HEK293T (cell line): ENCODE measurements around the gene MYH10.

Experiments used
- CTCF ChIA-PET: fragments of 350-600 bp; formaldehyde crosslinking; extraction: SDS; loops from one replicate; lab custom pipeline; 2021; ENCODE audit warnings: antibody characterized with exemption, inconsistent platforms; lab: Yijun Ruan, JAX
- POLR2A ChIA-PET: fragments of 350-600 bp; formaldehyde crosslinking; extraction: SDS; loops from one replicate; lab custom pipeline; 2020; ENCODE audit warnings: antibody characterized with exemption, inconsistent platforms; lab: Yijun Ruan, JAX
- DNase-seq: peaks from one replicate; pipeline ENCODE4 v3.0.0; 2012; ENCODE audit warnings: mixed read lengths; ENCODE audit errors: extremely low spot score
- ARNT ChIP-seq: fragments of 450-650 bp; IDR thresholded peaks from 2 replicates; pipeline ENCODE4 v1.6.1; 2017; ENCODE audit warnings: mild to moderate bottlenecking
- BHLHE40 ChIP-seq: fragments of 450-650 bp; IDR thresholded peaks from 2 replicates; pipeline ENCODE4 v1.6.1; 2016; ENCODE audit warnings: mild to moderate bottlenecking, moderate library complexity, borderline replicate concordance
- CTBP1 ChIP-seq: fragments of 450-650 bp; IDR thresholded peaks from 2 replicates; pipeline ENCODE4 v1.6.1; 2016; ENCODE audit warnings: borderline replicate concordance
- ELF4 ChIP-seq: fragments of 450-650 bp; IDR thresholded peaks from 2 replicates; pipeline ENCODE4 v1.6.1; 2017; ENCODE audit warnings: antibody characterized with exemption
- FOXA1 ChIP-seq: fragments of 450-650 bp; IDR thresholded peaks from 2 replicates; pipeline ENCODE4 v1.6.1; 2016; ENCODE audit warnings: mild to moderate bottlenecking
- FOXK2 ChIP-seq: fragments of 450-650 bp; IDR thresholded peaks from 2 replicates; pipeline ENCODE4 v1.6.1; 2016; ENCODE audit warnings: mild to moderate bottlenecking
- FOXM1 ChIP-seq: fragments of 450-650 bp; IDR thresholded peaks from 2 replicates; pipeline ENCODE4 v1.6.1; 2017; ENCODE audit warnings: mild to moderate bottlenecking, borderline replicate concordance
- HDGF ChIP-seq: fragments of 450-650 bp; IDR thresholded peaks from 2 replicates; pipeline ENCODE4 v1.6.1; 2017; ENCODE audit warnings: antibody characterized with exemption, borderline replicate concordance
- L3MBTL2 ChIP-seq: fragments of 450-650 bp; conservative IDR thresholded peaks from 2 replicates; pipeline ENCODE4 v1.6.1; 2016; ENCODE audit warnings: mild to moderate bottlenecking
- LEF1 ChIP-seq: fragments of 450-650 bp; IDR thresholded peaks from 2 replicates; pipeline ENCODE4 v1.6.1; 2017; ENCODE audit warnings: mild to moderate bottlenecking, borderline replicate concordance
- SP1 ChIP-seq: fragments of 450-650 bp; IDR thresholded peaks from 2 replicates; pipeline ENCODE4 v1.6.1; 2017
- SUZ12 ChIP-seq: fragments of 450-650 bp; IDR thresholded peaks from 2 replicates; pipeline ENCODE4 v1.6.1; 2016; ENCODE audit warnings: mild to moderate bottlenecking
- TARDBP ChIP-seq: fragments of 450-650 bp; IDR thresholded peaks from 2 replicates; pipeline ENCODE4 v1.6.1; 2016
- ZNF384 ChIP-seq: fragments of 450-650 bp; IDR thresholded peaks from 2 replicates; pipeline ENCODE4 v1.6.1; 2016
- TF ChIP-seq, protein P1 (sequence below): fragments of 450-650 bp; IDR thresholded peaks from 2 replicates; pipeline ENCODE4 v1.6.1; 2016

MYH10 gene

DNA sequence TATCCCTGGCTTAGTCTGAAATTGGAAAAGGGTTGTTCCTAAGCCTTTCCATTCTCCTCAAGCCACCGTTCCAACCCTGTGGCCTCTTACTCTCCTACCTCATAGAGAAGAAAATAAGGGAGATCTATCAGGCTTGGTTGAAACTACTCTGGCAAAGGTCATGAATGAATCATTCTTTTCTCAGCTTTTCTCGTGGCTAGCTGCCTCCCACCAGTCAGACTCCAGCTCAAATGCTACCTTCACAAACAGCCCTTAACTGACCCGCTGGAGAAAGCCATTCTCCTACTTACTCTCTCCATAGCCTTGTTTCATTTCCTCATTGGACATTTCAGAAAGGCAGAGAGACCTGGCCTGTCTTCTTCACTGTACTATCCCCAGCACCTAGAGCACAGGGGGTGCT is 8.9 kb downstream of the MYH10 start:
- ChIA-PET CTCF (interaction anchor here (0.6 kb wide), 1 partner anchor 20 kb away, joined by 4 read pairs; no protein-coding TSS in a partner anchor), POLR2A (interaction anchor here (0.7 to 0.8 kb wide), 3 partner anchors 10 to 240 kb away, joined by 3 read pairs; no protein-coding TSS in a partner anchor)
- TF ChIP-seq ARNT (no peak), FOXM1 (no peak)
- DNase-seq = no peak

DNA sequence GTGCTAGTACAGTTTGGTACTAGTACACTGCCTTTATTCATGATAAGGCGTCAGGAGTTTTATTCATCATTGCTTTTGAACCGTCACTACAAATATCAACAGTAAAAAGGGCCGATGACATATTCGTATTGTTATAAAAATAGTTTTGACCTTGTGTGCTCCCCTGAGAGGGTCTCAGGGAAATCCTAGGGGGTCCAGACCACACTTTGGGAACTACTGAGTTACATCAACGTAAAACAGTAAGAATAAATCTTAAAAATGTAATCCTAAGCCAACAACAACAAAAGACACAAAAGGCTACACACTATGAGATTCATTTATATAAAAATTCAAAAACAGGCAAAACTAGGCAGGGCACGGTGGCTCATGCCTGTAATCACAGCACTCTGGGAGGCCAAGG is 11.2 kb downstream of the MYH10 start:
- POLR2A ChIA-PET = no interaction called here
- TF ChIP-seq L3MBTL2 (no peak), TARDBP (no peak)
- CTCF ChIA-PET = no interaction called here
- no peak for DNase-seq

DNA sequence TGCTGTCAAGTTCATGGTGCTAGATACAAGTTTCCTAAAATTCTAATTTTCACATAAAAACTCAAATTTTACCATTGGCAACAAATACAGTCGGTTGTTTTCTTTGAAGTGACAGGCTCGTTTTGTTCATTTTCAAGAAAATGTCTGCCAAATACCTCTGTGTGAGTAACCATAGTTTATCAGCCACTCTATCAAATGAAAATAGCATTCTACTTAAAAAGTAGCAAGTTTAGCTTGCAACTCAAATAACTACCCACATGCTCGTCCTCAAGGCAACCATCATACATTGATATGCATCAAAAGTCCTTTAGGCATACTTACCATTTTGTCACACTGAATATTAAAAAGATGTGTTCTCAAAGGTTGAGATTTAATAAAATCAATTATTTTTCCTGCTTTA is 11.7 kb downstream of the MYH10 start:
- no peak for TF ChIP-seq FOXA1
- TF ChIP-seq FOXK2 = no peak
- TF ChIP-seq ELF4 = no peak
- no peak for TF ChIP-seq FOXM1
- no peak for TF ChIP-seq LEF1
- TF ChIP-seq L3MBTL2 = no peak
- POLR2A ChIA-PET = no interaction called here
- DNase-seq = no peak
- CTCF ChIA-PET = no interaction called here

DNA sequence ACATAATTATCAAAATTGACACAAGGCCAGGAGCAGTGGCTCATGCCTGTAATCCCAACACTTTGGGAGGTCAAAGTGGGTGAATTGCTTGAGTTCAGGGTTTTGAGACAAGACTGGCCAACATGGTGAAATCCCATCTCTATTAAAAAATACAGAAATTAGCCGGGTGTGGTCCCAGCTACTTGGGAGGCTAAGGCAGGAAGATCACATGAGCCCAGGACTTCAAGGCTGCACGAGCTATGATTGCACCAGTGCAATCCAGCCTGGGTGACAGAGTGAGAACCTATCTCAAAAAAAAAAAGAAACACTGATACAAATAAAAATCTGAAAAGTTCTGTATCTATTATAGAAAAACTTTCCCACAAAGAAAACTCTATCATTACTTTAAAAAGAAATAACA is 15.5 kb downstream of the MYH10 start:
- no peak for DNase-seq
- TF ChIP-seq, protein P1, sequence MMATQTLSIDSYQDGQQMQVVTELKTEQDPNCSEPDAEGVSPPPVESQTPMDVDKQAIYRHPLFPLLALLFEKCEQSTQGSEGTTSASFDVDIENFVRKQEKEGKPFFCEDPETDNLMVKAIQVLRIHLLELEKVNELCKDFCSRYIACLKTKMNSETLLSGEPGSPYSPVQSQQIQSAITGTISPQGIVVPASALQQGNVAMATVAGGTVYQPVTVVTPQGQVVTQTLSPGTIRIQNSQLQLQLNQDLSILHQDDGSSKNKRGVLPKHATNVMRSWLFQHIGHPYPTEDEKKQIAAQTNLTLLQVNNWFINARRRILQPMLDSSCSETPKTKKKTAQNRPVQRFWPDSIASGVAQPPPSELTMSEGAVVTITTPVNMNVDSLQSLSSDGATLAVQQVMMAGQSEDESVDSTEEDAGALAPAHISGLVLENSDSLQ = no peak
- TF ChIP-seq FOXA1 (no peak), TARDBP (no peak), ELF4 (no peak), FOXK2 (no peak), L3MBTL2 (no peak), ZNF384 (no peak), SP1 (no peak), LEF1 (no peak), BHLHE40 (no peak), ARNT (no peak), FOXM1 (no peak), HDGF (no peak)
- ChIA-PET POLR2A (interaction anchor here (1.0 kb wide), 1 partner anchor 15 kb away, joined by 3 read pairs; the partner anchor contains the start of gene MYH10), CTCF (no interaction called here)

DNA sequence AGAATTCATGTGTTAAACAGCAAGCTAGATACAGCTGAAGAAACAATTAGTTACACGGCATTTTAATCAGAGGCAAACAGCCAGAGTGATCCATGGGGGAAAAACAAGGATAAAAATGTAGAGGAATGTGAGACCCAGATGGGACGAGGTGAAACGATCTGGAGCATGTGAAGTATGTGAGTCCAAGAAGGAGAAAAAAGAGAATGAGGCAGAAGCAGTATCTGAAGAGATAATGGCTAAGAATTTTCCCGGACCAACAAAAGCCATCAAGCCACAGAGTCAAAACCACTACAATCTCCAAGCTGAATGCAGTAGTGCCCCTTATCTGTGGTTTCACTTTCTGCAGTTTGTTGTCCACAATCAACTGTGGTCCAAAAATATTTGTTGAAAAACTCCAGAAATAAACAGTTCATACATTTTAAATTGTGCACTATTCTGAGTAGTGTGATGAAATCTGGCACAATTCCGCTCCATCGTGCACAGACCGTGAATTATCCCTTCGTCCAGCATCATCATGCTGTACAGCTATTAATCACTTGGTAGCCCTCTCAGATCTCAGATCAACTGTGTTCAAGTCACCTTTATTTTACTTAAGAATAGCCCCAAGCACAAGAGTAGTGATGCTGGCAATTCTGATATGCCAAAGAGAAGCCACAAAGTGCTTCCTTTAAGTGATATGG is 18.8 kb downstream of the MYH10 start:
- DNase-seq = no peak

DNA sequence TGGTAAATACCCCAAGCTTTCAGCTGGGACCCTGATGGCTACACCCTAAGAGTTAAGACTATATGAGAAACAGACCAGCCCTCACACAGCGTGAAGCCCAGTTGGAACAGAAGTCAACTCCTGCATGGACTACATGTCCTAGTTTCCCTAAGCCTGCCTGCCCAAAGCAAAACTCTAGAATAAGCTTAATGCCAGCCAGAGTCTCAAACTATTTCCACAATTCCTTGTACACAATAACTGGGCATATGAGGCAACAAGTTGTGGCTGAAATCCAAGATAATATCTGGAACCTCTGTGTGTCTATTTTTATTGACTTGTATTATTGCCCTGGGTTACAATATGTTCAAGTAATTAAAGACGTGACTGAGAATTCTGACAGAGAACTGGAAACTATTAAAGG is 19.4 kb downstream of the MYH10 start:
- no peak for DNase-seq
- CTCF ChIA-PET = interaction anchor here (0.6 kb wide), 1 partner anchor 1175 kb away, joined by 3 read pairs; no protein-coding TSS in a partner anchor
- POLR2A ChIA-PET = interaction anchor here (0.7 kb wide), 1 partner anchor 36 kb away, joined by 4 read pairs; no protein-coding TSS in a partner anchor
- TF ChIP-seq SP1 = no peak
- no peak for TF ChIP-seq CTBP1
- TF ChIP-seq FOXM1 = no peak
- TF ChIP-seq ARNT = no peak
- TF ChIP-seq SUZ12 = no peak
- TF ChIP-seq FOXA1 = no peak
- TF ChIP-seq L3MBTL2 = no peak
- no peak for TF ChIP-seq ELF4

More for the DNA sequence above, 18.8 kb downstream of the MYH10 start:
- ChIA-PET CTCF (interaction anchor here (0.6 kb wide), 1 partner anchor 1174 kb away, joined by 3 read pairs; no protein-coding TSS in a partner anchor), POLR2A (no interaction called here)
- TF ChIP-seq CTBP1 = no peak
- no peak for TF ChIP-seq FOXA1
- TF ChIP-seq BHLHE40 = no peak
- no peak for TF ChIP-seq L3MBTL2
- TF ChIP-seq LEF1 = no peak
- no peak for TF ChIP-seq FOXM1
- no peak for TF ChIP-seq FOXK2
- TF ChIP-seq, protein P1 = no peak

DNA sequence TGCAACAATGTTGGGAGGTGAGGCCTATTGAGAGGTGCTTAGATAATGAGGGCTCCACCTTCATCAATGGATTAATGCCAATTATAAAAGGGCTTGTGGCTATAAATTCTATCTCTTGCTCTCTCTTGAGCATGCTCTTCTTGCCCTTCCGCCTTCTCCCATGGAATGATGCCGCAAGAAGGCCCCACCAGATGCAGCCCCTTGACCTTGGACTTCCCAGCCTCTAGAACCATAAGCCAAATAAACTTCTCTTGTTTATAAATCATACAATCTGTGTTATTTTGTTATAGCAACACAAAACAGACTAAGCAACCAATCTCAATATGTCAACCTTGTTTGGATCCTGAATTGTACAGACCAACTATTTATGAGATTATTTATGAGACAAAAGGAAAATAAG is 20.0 kb downstream of the MYH10 start:
- ChIA-PET POLR2A (interaction anchor here (0.7 kb wide), 1 partner anchor 35 kb away, joined by 4 read pairs; no protein-coding TSS in a partner anchor), CTCF (no interaction called here)
- no peak for DNase-seq
- TF ChIP-seq BHLHE40 (no peak), TARDBP (no peak), FOXA1 (no peak), HDGF (no peak), L3MBTL2 (no peak), ELF4 (no peak), CTBP1 (no peak), FOXK2 (no peak), ARNT (no peak), FOXM1 (no peak), SUZ12 (no peak), ZNF384 (no peak)
- TF ChIP-seq, protein P1 = no peak
